ENCODE results near the gene GEMIN5. TPM values are rescaled to one million over a fixed set of nuclear protein-coding genes. Genes with fewer than 3 reads are reported as not detected.
"Not testable (repeated sequence)": the region's sequence is repeated elsewhere in the genome, so short reads cannot be mapped to it uniquely, and the experiment has no call there.

The GEMIN5 gene
- polyA plus RNA-seq, 2 donors = 2.3 to 4.1 TPM

- no peaks in the 10 kb centered on the region for H3K9me3 ChIP-seq (ENCODE audit: control insufficient read depth in 2 of 2, insufficient read depth in 1 of 2, low read depth in 1 of 2, low read length in 1 of 2)
- no peaks in the 10 kb centered on the region for H3K27me3 ChIP-seq (ENCODE audit: control insufficient read depth in 1 of 2, insufficient read depth in 2 of 2, low read length in 2 of 2)
- H3K36me3 ChIP-seq (ENCODE audit: control insufficient read depth in 2 of 2, insufficient read depth in 2 of 2, low read length in 1 of 2) = peaks cover 0 to 3% of the 10 kb centered on the region in 2 donors
- H3K4me1 ChIP-seq (ENCODE audit: control insufficient read depth in 2 of 2, insufficient read depth in 2 of 2, low read length in 1 of 2) = no peaks in the 10 kb centered on the region
- H3K27ac ChIP-seq (ENCODE audit: low read depth in 2 of 2, low read length in 1 of 2) = no peak overlapping the region
- H3K4me3 ChIP-seq (ENCODE audit: low read depth in 1 of 2, low read length in 2 of 2) = no peak overlapping the region
- WGBS, 2 donors = 92% methylated on average over 7 of the region's 7 CpGs
Measured at GRCh38 chr5:154923441-154924430, 14.3 kb downstream of the GEMIN5 start.

DNA sequence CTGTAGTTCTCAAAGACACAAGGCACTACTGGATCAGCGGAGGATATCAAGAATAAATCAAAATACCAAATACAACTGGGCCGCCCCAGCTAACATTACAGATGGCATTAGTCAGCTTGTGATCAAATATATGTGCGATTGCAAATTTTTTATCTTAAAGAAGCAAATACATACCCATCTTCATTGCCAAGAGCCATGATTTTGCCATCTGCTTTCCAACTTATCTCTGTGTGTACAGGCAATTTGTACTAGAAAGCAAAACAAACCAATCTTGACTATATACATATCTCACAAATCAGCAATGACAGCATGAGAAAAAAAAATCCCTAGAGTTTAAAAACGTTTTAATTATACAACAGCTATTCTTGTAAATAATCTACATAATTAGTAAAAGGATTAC lies 20.3 kb downstream of the GEMIN5 start:
- Histone ChIP-seq H3K36me3 (ENCODE audit: control insufficient read depth in 2 of 2, insufficient read depth in 2 of 2, low read length in 1 of 2) (peaks cover 0 to 6% of the 10 kb centered on the region in 2 donors), H3K27me3 (ENCODE audit: control insufficient read depth in 1 of 2, insufficient read depth in 2 of 2, low read length in 2 of 2) (no peaks in the 10 kb centered on the region), H3K4me1 (ENCODE audit: control insufficient read depth in 2 of 2, insufficient read depth in 2 of 2, low read length in 1 of 2) (no peaks in the 10 kb centered on the region), H3K27ac (ENCODE audit: low read depth in 2 of 2, low read length in 1 of 2) (no peak overlapping the region), H3K9me3 (ENCODE audit: control insufficient read depth in 2 of 2, insufficient read depth in 1 of 2, low read depth in 1 of 2, low read length in 1 of 2) (no peaks in the 10 kb centered on the region), H3K4me3 (ENCODE audit: low read depth in 1 of 2, low read length in 2 of 2) (no peak overlapping the region)
- WGBS, 2 donors = 79 to 82% methylated on average over 4 of the region's 4 CpGs

- H3K27me3 ChIP-seq (ENCODE audit: control insufficient read depth in 1 of 2, insufficient read depth in 2 of 2, low read length in 2 of 2) = no peaks in the 10 kb centered on the region
- H3K36me3 ChIP-seq (ENCODE audit: control insufficient read depth in 2 of 2, insufficient read depth in 2 of 2, low read length in 1 of 2) = peaks cover 2 to 7% of the 10 kb centered on the region in 2 donors
- WGBS, 2 donors = 83 to 84% methylated on average over 3 of the region's 3 CpGs
- no peak overlapping the region for H3K27ac ChIP-seq (ENCODE audit: low read depth in 2 of 2, low read length in 1 of 2)
- no peaks in the 10 kb centered on the region for H3K9me3 ChIP-seq (ENCODE audit: control insufficient read depth in 2 of 2, insufficient read depth in 1 of 2, low read depth in 1 of 2, low read length in 1 of 2)
- H3K4me1 ChIP-seq (ENCODE audit: control insufficient read depth in 2 of 2, insufficient read depth in 2 of 2, low read length in 1 of 2) = no peaks in the 10 kb centered on the region
- no peak overlapping the region for H3K4me3 ChIP-seq (ENCODE audit: low read depth in 1 of 2, low read length in 2 of 2)
Measured at GRCh38 chr5:154916874-154917273, 21.1 kb downstream of the GEMIN5 start.

- not testable (repeated sequence) for H3K36me3 ChIP-seq (ENCODE audit: control insufficient read depth in 2 of 2, insufficient read depth in 2 of 2, low read length in 1 of 2); H3K27me3 ChIP-seq (ENCODE audit: control insufficient read depth in 1 of 2, insufficient read depth in 2 of 2, low read length in 2 of 2); H3K9me3 ChIP-seq (ENCODE audit: control insufficient read depth in 2 of 2, insufficient read depth in 1 of 2, low read depth in 1 of 2, low read length in 1 of 2); H3K27ac ChIP-seq (ENCODE audit: low read depth in 2 of 2, low read length in 1 of 2); H3K4me3 ChIP-seq (ENCODE audit: low read depth in 1 of 2, low read length in 2 of 2); H3K4me1 ChIP-seq (ENCODE audit: control insufficient read depth in 2 of 2, insufficient read depth in 2 of 2, low read length in 1 of 2)
- 89 to 90% methylated on average over 7 of the region's 7 CpGs for WGBS, 2 donors
Measured at GRCh38 chr5:154905601-154906000, 32.4 kb downstream of the GEMIN5 start.

GRCh38 chr5:154901913-154902312 lies 36.1 kb downstream of the GEMIN5 start:
- 82 to 93% methylated on average over 6 of the region's 6 CpGs for WGBS, 2 donors
- Histone ChIP-seq H3K4me3 (ENCODE audit: low read depth in 1 of 2, low read length in 2 of 2) (no peak overlapping the region), H3K27ac (ENCODE audit: low read depth in 2 of 2, low read length in 1 of 2) (no peak overlapping the region), H3K9me3 (ENCODE audit: control insufficient read depth in 2 of 2, insufficient read depth in 1 of 2, low read depth in 1 of 2, low read length in 1 of 2) (no peaks in the 10 kb centered on the region), H3K4me1 (ENCODE audit: control insufficient read depth in 2 of 2, insufficient read depth in 2 of 2, low read length in 1 of 2) (no peaks in the 10 kb centered on the region), H3K27me3 (ENCODE audit: control insufficient read depth in 1 of 2, insufficient read depth in 2 of 2, low read length in 2 of 2) (no peaks in the 10 kb centered on the region), H3K36me3 (ENCODE audit: control insufficient read depth in 2 of 2, insufficient read depth in 2 of 2, low read length in 1 of 2) (peaks cover 9 to 13% of the 10 kb centered on the region in 2 donors)

DNA sequence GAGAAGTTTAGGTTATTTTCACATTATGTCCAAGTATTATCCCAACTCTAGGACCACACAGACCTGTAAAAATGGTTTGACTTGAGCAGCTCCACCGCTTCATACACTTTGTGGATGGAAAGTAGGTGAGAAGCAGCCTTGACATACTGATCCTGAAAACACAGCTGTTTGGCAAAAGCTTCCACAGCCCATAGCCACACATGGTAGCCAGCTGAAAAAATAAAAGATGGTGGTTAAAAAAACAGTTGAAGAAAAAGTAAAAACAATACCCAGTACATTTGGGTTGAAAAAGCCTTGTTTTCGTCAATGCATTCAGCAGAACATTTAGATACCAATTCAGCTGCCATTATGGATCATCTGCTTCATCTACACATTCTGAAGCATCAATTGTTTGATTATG lies 36.7 kb downstream of the GEMIN5 start:
- H3K9me3 ChIP-seq (ENCODE audit: control insufficient read depth in 2 of 2, insufficient read depth in 1 of 2, low read depth in 1 of 2, low read length in 1 of 2) = no peaks in the 10 kb centered on the region
- H3K27ac ChIP-seq (ENCODE audit: low read depth in 2 of 2, low read length in 1 of 2) = no peak overlapping the region
- WGBS, 2 donors = 94 to 96% methylated on average over 2 of the region's 2 CpGs
- no peak overlapping the region for H3K4me3 ChIP-seq (ENCODE audit: low read depth in 1 of 2, low read length in 2 of 2)
- H3K27me3 ChIP-seq (ENCODE audit: control insufficient read depth in 1 of 2, insufficient read depth in 2 of 2, low read length in 2 of 2) = no peaks in the 10 kb centered on the region
- H3K4me1 ChIP-seq (ENCODE audit: control insufficient read depth in 2 of 2, insufficient read depth in 2 of 2, low read length in 1 of 2) = no peaks in the 10 kb centered on the region
- peaks cover 9 to 17% of the 10 kb centered on the region in 2 donors for H3K36me3 ChIP-seq (ENCODE audit: control insufficient read depth in 2 of 2, insufficient read depth in 2 of 2, low read length in 1 of 2)

GRCh38 chr5:154900066-154900465 lies 37.9 kb downstream of the GEMIN5 start:
- no peaks in the 10 kb centered on the region for H3K9me3 ChIP-seq (ENCODE audit: control insufficient read depth in 2 of 2, insufficient read depth in 1 of 2, low read depth in 1 of 2, low read length in 1 of 2)
- H3K27me3 ChIP-seq (ENCODE audit: control insufficient read depth in 1 of 2, insufficient read depth in 2 of 2, low read length in 2 of 2) = no peaks in the 10 kb centered on the region
- H3K4me3 ChIP-seq (ENCODE audit: low read depth in 1 of 2, low read length in 2 of 2) = no peak overlapping the region
- H3K36me3 ChIP-seq (ENCODE audit: control insufficient read depth in 2 of 2, insufficient read depth in 2 of 2, low read length in 1 of 2) = peaks cover 9 to 17% of the 10 kb centered on the region in 2 donors
- WGBS, 2 donors = 92 to 95% methylated on average over 1 of the region's 1 CpG
- H3K27ac ChIP-seq (ENCODE audit: low read depth in 2 of 2, low read length in 1 of 2) = no peak overlapping the region
- no peaks in the 10 kb centered on the region for H3K4me1 ChIP-seq (ENCODE audit: control insufficient read depth in 2 of 2, insufficient read depth in 2 of 2, low read length in 1 of 2)

DNA sequence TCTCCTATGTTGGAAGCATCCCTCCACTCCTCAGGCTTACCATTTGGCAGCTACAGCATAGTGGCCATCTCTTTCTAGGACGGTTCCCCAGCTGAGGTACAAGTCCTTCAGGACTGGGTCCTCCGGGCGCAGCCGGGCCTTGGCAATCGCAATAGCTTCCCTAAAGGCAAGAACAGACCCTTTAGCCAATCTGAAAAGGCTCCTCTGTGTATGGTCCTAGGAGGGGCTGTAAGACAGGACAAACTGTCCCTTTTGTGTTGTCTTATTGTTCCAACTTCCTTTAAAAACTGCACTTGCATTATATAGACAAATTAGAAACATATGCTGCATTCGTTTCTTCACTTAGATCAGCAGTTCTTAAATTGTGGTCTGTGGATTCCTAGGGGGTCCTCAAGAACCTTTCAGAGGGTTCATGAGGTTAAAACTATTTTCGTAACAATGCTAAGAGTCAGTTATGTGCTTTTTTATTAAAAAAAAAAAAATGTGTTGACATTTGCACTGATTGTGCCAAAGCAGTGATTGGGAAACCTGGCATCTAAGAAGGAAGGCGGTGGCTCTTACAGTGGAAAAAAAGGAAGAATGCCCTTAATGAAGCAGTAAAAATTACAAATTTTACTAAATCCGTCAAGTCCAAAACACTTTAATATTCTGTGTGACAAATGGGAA lies 38.7 kb downstream of the GEMIN5 start:
- Histone ChIP-seq H3K36me3 (ENCODE audit: control insufficient read depth in 2 of 2, insufficient read depth in 2 of 2, low read length in 1 of 2) (peaks cover 9 to 17% of the 10 kb centered on the region in 2 donors), H3K27me3 (ENCODE audit: control insufficient read depth in 1 of 2, insufficient read depth in 2 of 2, low read length in 2 of 2) (no peaks in the 10 kb centered on the region), H3K4me1 (ENCODE audit: control insufficient read depth in 2 of 2, insufficient read depth in 2 of 2, low read length in 1 of 2) (no peaks in the 10 kb centered on the region), H3K4me3 (ENCODE audit: low read depth in 1 of 2, low read length in 2 of 2) (no peak overlapping the region), H3K9me3 (ENCODE audit: control insufficient read depth in 2 of 2, insufficient read depth in 1 of 2, low read depth in 1 of 2, low read length in 1 of 2) (no peaks in the 10 kb centered on the region), H3K27ac (ENCODE audit: low read depth in 2 of 2, low read length in 1 of 2) (no peak overlapping the region)
- WGBS, 2 donors = 91 to 93% methylated on average over 9 of the region's 9 CpGs

DNA sequence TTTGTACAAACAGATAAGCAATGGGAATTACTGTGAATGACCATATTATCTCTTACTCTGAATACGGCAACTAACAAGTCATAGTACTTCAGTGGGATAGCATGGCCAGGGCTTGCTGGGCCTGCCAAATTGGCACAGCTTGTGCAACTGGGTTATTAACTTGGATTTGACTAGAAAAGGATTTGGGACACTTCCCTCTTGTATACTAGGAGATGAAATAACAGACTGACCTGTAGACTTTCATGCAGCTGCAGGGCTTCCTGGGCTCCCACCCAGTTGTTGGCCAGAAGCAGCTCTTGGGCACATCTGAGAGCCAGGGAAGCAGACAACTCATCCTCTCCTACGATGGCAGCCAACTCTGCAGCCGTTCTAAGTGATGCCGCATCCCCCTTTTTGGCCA lies 39.8 kb downstream of the GEMIN5 start:
- H3K9me3 ChIP-seq (ENCODE audit: control insufficient read depth in 2 of 2, insufficient read depth in 1 of 2, low read depth in 1 of 2, low read length in 1 of 2) = no peaks in the 10 kb centered on the region
- H3K4me3 ChIP-seq (ENCODE audit: low read depth in 1 of 2, low read length in 2 of 2) = no peak overlapping the region
- peaks cover 9 to 17% of the 10 kb centered on the region in 2 donors for H3K36me3 ChIP-seq (ENCODE audit: control insufficient read depth in 2 of 2, insufficient read depth in 2 of 2, low read length in 1 of 2)
- no peaks in the 10 kb centered on the region for H3K4me1 ChIP-seq (ENCODE audit: control insufficient read depth in 2 of 2, insufficient read depth in 2 of 2, low read length in 1 of 2)
- WGBS, 2 donors = 89 to 90% methylated on average over 4 of the region's 4 CpGs
- H3K27ac ChIP-seq (ENCODE audit: low read depth in 2 of 2, low read length in 1 of 2) = no peak overlapping the region
- H3K27me3 ChIP-seq (ENCODE audit: control insufficient read depth in 1 of 2, insufficient read depth in 2 of 2, low read length in 2 of 2) = no peaks in the 10 kb centered on the region
